Stimulated activated naive CD4-positive, alpha-beta T cell (primary cell): ENCODE data around the gene TRMT2A.

Source experiments
- DNase-seq, 6 experiments: peaks; one replicate each; lab custom pipeline; 2025; lab: John Stamatoyannopoulos, UW

TRMT2A gene

DNA sequence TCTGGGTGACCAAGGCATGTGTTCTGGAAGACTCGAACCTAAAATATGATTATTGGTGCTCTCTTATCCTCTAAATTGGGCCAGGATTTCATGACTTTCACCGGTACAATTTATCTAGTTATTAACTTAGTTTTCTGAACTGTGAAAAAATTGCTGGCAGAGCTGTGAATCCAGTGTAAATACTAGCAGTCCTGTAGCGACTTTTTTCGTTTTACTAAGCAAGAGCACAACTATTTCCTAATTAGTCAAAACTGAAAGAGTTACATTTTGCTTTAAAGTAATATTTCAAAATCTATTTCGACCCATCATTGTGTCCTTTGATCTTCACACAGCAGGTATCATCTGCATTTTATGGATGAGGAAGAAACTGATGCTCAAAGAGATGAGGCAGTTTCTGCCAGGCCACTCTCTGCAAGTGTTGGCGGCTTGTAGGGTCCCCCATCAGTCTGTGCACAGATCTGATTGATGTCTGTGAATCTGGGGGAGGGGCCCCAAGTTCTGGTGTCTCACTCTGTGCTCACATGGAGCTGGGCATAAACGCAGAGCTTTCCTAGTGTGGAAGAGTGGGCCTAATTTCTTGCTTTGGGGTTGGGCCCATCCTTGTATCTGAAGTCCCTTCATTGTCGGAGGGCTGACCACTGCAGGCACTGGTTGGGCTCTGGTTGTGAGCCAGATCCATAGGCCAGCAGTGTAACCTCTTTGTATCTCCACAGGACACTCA is 1.4 kb upstream of the TRMT2A start:
- DNase-seq, result no peak

DNA sequence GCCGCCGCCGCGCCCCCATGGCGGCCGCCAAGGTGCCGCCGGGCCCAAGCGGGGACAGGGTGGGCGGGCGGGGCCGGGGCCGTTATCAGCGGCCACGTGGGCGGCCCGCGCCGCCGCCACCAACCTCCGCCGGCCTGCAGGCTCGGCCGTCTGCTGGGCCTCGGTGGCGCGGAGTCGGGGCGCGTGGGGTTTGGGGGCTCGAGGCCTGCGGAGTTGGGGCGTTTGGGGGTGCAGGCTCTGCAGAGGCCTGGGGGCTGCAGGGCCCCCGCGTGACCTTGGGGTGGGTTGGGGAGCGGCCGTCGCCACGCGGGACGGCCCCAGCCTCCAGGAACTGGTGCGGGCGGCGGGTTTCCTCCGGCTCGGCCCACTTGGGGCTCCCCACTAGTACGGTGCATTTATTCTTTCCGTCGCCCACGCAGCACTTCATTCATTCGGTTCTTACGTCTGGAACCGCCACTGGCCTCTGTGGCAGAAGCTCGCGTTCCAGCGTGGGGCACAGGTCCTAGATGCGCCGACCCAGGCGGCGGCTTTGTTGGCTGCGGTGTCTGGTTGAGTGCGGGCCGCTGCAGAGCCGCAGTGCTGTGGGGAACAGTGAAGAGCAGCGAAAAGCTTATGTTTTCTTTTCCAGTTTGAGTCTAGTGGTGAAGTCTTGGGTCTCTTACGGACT is 740 bp upstream of the TRMT2A start:
- peak; percentile 25 to 59 (median 45) for DNase-seq

DNA sequence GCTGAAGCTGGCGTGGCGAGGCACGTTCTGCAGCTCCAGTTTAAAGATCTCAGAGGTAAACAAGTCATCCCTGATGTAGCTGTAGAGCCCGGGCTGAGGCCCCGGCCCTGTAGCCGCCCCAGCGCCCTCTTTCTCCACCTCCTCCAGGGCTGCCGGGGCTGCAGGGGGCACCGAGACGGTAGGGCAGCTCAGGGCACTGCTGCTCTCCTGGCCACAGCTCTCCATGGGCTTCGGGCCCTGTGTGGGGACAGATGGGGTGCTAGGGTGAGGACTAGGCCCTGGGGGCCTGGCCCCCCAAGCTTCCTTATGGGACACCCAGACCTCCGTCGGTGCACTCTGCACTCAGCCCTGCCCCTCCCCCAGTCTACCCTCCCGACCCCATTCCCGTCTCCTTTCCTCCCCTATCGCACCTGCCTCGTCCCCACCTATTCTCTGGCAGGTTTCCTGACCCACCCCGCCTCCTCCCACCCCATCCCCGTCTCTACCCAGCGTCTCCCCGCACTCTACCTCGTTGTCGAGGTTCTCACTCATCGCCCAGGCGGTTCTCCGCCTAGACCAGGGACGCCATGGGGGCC is 563 bp downstream of the TRMT2A start:
- DNase-seq, result peak in 1 of 6 experiments; percentile 30

DNA sequence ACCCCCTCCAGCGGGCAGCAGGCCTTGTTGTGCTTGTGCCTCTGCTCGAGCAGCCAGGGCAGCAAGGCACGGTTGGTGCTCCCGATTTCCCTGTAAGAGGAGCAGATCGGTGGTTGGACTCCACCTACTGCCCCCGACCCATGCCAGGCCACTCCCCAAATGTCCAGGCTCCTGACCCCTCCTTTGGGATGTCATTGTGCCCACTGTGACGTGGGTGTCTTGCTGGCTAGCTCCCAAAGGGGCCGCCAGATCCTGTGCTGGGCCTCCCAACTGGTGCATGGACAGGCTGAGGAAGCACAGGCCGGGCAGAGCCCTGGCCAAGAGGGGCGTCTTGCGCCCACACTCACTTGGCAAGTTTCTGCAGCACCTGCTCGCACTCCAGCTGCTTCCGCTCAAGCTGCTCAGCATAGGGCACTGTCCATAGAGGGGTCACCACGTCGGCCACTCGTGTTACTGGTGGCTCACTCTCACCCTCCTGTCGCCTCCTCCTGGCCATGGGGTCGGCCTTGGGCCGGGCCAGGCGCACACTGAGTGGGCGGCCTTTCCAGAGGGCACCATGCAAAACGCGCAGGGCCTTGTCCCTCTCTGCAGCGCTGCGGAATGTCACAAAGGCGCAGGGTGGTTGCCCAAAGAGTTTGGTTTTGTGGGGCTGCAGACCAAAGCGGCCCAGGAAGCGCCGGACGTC is 1.2 kb downstream of the TRMT2A start, which contains the start of gene RANBP1:
Gene RANBP1, plus strand, starts transcription at position 414 of the 685 bp plus-strand sequence. Its CDS starts 81 bp downstream, at position 495.
- DNase-seq, result no peak

DNA sequence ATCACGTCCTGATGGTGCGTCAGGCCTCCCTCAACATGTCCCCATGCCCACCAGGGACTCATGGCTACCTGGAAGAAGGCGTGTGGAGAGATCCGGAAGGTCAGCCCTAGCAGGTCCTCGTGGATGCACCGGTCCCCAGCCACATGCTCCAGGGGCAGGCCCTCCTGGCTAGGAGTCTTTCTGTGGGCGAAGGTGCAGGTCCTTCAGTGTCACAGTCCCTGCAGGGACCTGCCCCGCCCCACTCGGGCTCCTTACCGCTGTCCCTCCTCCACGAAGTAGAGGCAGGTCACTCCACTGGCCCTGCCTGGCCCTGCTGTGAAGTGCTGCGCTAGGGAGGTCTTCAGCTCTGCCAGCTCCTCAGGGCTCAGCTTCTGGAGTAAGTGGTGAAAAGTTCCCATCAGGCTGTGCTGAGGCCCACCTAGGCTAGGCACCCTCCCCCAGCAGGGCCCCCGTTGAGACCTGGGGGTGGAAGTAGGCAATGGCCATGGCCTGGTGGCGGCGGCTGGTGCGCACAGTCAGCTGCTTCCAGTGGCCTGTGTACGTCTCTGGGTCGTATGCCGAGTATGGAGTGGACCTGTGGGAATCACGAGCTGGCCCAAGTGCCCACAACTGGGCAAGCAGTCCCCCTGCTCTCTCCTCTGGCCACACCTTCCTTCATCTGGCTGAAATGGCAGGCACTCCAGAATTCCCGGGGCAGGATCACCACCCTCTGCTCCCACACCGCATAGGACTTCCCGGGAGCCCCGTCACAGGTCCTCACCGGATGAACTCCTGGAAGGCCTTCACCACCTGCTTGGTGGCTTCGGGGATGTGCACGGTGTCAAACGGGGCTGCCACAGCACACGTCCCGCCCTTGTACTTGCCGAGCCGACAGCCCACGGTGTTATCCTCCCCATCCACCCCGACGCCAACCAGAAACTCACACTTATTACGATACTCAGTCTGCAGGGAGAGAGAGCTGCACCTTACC is 2.2 kb downstream of the TRMT2A start:
- DNase-seq, result no peak

DNA sequence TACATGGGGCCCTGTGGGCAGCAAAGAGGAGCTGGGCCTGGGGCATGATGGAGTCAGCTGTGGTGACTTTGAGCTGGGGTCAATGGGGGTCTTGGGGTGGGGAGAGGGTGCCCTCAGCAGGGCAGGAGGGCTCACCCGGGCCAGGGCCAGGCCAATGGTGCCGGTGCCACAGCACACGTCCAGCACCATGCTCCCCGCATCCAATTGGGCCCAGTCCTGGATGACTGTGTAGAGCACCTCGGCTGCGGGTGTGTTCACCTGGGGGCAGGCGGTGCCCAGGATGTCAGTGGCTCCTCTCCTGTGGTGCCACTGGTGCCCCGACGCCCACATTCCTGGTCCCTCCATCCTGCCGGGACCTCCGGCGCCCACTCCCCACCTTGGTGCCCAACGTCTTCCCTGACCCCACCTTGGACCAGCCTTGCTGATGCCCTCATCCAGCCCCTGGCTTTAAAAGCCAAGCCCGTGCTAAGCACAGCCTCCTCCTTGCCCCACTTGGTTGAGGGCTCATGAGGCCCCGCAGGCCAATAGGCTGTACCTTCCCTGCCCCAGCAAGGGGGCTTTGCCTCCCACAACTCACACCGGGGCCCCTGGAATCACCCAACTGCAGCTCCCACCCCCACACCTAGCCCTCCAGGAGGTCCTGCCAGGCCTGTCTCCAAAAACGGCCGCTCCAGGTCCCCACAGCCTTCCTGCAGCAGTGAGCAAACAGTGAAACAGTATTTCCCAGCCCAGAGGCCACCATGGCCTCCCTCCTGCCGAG is 3.3 kb downstream of the TRMT2A start:
- no peak for DNase-seq

DNA sequence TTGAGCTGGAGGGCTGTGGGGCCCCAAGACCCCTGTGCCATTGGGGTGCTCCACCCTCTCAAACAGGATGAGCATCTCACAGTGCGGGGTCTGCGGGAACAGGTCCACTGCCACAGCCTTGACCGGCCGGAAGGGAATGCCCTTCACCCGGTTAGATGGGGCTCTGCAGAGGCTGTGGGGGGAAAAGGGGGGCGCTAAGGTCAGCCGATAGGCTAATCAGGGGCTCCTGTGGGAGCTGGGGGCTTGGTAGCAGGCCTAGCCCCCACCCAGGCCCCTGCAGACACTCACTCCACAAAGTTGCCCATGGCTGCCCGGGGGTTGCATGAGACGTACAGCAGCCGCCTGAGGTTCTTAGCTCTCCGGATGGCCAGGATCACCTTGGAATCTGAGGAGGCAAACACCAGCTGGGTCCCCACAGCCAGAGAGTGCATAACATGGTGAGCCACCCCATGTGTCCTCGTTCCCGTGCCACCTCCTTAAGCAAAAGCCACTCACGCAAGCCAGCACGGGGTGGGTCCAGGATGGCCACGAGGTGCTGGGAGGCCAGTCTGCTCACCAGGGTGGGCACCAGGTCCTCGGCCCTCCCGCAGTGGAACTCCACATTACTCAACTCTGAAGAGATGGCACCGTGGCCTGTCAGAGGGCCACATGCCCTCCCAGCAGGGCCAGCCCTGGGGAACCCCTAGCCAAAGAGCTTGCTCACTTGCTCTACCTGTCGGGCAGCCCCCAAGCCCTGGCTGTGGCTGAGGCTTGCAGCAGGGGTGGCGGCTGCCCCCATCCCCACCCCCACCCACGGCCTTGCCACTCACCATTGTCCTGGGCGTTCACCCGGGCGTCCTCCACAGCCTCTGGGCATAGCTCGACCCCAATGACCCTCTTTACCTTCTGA is 4.2 kb downstream of the TRMT2A start:
- no peak for DNase-seq

DNA sequence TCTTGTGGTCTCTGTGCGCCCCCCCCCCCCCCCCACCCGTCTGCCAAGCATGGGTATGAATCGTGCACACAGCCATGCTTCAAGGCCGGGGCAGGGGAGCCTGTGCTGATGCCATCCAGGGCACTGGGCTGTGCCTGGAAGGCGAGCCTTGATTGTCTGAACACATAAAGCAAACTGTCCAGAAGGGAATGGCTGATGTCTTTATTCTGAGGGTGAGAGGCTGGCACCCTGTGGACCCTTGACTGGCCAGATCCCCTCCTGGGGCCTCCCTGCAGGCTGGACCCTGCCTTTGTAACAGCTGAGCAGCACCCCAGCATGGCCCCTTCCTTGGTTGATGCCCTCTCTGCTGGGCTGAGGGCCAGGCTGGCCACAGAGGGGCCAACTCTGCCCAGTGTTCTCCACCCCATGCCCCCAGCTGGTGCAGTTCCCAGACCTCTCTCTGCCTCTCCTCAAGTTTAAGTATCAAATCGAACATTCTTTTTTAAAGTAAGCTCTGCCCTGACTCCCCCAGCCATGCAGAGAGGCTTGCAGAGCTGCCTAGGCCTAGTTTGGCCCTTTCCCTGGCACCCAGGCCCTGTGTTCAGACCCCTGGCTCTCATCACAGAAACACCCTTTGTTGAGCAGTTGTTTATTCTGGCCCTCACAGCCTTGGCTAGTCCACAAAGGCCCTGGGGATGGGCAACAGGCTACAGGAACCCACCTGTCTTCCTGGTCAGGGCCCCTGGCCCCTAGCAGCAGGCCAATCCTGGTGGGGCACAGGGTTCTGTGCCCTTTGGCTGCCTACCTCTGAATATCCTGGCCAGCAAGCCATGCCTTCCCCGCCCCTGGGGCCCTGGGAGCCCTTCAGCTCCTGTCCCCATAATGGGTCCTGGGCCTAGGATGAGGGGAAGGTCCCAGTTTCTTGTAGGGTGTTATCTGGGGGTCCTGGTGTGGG is 5.1 kb downstream of the TRMT2A start:
- DNase-seq, result no peak

DNA sequence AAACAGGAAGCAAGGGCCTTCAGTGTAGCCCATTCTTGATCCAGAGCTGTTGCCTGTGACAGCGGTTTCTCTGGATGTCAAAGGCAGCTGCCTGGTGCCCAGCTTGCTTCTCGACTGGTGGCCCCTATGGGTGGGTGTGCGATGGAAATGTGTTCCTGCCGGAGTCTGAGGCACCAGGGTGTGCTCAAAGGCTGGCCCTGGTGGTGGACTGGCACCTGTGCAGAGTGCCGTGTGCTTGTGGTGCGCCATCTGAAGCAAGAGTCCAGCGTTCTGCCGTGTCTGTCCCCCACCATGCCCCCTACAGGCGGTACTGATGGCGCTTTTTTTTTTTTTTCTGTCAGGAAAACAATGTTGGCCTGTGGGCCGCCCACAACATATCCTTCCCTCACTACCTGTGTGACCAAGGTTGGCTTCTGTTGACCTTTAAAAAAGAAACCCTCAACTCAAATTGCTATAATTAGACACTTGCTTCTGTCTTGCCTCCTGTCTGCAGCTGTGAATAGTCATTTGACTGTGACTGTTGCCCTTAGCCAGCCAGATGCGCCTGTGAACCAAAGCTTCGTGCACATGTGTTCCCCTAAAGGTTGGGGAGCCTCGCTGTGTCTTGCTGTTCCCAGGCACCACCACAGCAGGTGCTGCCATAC is 5.9 kb downstream of the TRMT2A start:
- DNase-seq, result peak in 4 of 6 experiments; percentile 9 to 16 (median 12)

DNA sequence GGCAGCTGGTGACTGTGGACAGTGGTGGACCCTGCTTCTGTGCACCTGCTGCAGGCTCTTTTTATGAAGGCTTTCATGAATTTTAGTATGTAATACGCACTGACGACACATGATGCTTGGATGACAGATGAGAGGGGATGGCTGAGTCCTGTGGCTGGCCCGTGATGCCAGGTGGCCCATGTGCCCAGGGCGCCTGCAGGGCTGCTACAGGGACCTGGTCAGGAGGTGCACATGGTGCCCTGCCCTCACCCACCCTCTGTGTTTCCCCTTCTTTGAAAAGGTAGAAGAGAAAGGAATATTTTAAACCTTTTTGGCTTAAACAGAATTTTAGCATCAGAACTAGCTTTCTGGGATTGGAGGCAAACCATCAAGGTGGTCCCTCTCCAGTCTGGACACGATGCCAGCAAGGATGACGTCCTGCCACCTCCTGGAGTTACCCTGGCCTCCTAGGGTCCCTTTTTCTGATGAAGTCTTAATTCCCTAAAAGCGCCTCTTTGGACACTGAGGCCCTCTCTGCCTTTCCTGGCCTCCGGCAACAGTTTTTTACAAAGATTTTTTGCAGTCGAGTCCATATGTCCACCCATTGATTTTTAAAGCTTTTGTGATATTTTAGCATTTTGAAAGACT is 6.6 kb downstream of the TRMT2A start:
- no peak for DNase-seq

DNA sequence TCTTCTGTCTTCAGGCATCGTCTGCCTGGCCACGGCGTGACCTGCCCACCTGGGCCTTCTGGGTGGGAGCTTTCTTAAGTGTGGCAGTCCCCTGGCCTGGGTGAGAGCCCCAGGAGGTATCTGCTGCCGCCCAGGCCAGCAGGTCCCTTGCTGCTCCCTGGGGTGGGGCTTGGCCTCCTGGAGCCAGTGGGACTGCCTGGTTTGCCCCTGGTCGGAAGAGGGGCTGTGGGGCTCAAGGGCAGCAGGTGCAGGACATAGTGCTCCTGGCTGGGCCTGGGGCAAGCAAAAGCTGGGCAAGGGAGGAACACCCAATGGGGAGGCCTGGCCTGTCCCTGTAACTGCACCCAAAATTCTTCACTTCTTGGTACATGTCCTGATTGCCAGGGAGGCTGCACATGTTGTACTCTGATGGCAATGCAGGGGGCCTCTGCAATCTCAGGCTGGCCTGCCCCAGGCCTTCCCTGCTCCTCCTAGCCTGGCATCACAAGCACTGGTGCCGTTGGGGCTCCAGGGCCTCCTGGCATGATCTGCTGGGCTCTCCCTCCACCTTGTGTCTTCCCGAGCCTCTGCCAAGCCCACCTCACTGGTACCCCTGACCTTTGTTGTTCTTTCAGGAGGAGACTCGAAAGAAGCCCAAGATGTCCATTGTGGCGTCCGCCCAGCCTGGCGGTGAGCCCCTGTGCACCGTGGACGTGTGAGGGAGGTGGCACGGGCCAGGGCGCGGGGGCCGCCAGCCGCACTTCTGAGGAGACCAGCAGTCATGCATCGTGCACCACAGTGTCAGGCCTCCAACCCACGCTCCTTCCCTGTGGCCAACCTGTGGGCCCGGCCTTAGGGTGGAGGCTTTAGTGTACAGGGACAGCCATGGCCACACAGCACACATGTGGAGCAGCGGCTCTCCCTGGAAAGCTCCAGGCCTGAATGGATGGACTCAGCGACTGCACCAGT is 7.3 kb downstream of the TRMT2A start:
- DNase-seq, result no peak

DNA sequence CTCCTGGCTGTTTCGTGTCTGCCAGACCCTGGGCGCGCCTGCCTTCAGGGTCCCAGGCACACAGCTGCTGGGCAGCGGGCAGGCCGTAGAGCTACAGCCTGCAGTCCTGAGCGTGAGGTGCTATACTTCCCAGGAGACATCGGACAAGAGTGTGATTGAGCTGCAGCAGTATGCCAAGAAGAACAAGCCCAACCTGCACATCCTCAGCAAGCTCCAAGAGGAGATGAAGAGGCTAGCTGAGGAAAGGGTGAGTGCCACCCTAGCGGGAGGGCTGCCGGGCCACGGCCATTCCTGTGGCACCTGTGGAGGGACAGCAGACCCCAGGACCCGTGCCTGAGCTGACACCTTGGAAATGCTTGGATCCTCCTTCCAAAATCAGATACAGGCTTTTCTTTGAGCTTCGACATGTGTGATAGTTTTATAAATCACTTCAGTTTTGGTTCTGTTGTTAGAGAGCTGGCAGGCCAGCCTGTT is 8.2 kb downstream of the TRMT2A start:
- no peak for DNase-seq

DNA sequence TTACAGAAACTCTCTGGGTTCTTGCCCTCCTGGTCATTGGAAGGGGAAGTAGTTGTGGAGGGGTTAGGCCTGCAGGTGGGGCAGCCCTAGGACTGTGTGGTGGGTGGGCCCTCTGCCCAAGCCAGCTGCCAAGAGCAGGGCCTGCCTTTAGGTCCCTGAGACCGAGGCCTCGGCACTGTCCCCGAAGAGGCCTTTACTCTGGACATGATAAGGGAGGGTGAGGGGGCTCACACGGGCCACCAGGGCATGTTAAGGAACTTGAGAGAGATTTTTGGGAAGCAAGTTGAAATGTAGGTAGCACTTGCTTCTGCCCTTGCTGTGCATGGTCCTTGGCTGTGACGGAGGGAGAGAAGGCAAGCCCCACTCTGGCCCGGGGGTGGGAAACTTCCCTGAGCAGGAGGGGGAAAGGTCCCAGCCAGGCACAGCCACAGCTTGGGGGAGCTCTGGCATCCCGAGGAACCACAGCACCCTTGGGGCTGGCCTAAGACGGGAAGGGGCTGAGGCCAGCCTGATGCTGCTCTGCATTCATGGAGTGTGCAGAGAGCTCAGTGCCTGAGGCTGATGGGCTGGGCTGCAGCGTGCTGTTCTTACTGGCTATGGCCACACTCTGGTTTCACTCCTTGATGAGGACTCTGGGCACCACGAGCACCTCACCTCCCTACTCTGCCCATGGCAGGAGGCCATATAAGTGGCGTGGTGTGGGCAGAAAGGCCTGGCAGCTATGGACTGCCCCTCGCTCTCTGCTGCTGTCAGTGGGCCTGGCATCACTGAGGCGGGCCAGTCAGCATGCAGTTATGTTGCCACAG is 8.9 kb downstream of the TRMT2A start:
- DNase-seq, result no peak

DNA sequence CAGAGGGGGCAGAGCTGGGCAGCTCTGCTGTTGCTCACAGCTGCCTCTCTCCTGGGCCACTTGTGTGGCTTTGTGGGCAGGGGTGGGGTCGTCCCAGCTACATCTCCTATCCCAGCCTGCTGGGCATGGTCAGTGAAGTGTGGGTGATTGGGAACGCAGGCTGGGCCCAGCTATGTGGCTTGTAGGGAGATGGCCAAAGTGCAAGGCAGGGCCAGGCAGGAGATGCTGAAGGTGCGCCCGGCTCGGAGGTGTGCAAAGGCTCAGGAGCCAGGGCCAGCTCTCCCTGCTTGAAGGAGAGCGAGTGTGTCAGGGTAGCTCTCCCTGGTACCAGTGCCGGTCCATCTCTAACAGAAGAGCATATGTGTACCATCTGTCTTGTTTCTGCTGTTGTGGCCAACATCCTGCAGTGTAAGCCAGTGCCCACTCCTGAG is 9.5 kb downstream of the TRMT2A start:
- DNase-seq, result no peak

DNA sequence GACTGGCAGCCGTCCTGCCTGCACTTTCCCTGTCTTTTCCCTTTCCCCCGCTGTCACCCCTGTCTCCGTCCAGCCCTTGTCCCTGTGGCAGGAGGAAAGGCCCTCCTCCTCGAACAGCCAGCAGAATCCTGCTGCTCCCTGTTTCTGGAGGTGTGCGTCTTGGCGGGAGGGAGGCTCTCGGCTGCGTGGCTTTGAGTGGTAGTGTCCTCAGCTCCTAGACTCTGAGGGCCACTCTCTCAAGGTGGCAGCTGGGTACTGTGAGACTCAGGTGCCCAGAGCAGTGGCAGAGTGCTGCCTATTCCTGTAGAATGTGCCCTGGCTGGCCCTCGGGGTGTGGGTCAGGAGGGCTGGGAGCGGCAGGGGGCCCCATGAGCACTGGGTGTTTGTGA is 10.2 kb downstream of the TRMT2A start:
- DNase-seq, result no peak
